Stimulated activated CD4-positive, alpha-beta T cell treated with anti-CD3 and anti-CD28 coated beads, Interleukin-4, amount 100 ng/mL, for 24 hours (primary cell): ENCODE measurements around the gene RANBP9.

Source experiments
- DNase-seq: peaks from one replicate; pipeline ENCODE4 v3.0.0-alpha.2; 2020

The RANBP9 gene

DNA sequence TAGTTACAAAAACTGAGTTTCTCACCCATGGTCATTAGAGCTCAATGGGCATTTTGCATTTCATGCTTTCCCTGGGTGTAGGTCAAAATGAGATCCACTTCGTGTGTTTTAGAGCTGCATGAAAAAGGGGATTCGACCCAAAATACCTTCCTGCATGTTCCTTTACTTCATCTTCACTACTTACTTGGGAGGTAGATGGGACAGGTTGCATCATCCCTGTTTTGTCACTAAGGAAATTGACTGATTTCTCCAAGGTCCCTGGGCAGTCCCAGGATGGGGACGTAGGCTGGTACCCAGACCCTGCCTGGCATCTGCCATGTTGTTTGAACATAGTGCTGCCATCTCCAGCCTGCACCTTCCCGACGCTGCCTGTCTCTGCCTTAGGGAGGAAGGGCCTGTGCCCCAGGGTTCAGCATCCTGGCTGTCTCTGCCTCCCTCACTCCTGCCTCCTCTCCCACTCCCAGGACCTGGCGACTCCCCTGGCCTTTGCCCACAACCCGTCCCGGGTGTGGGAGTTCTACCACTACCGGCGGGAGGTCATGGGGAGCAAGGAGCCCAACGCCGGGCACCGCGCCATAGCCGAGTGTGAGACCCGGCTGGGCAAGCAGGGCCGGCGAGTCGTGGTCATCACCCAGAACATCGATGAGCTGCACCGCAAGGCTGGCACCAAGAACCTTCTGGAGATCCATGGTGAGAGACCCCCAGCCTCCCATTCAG is 120.3 kb downstream of the RANBP9 start:
- no peak for DNase-seq

DNA sequence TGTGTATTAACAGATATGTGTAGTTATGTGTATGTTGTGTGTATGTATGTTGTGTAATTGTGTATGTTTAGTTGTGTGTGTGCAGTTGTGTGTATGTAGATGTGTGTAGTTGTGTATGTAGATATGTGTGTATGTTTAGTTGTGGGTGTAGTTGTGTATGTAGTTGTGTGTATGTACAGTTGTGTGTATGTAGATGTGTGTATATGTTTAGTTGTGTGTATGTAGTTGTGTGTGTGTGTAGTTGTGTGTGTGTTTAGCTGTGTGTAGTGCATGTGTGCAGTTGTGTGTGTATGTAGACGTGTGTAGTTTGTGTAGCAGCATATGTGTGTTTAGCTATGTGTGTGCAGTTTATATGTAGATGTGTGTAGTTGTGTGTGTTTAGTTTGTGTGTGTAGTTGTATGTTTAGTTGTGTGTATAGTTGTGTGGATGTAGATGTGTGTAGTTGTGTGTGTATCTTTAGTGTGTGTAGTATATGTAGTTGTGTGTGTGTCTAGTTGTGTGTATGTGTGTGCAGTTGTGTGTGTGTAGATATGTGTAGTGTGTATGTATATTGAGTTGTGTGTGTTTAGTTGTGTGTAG is 121.0 kb downstream of the RANBP9 start:
- no peak for DNase-seq

DNA sequence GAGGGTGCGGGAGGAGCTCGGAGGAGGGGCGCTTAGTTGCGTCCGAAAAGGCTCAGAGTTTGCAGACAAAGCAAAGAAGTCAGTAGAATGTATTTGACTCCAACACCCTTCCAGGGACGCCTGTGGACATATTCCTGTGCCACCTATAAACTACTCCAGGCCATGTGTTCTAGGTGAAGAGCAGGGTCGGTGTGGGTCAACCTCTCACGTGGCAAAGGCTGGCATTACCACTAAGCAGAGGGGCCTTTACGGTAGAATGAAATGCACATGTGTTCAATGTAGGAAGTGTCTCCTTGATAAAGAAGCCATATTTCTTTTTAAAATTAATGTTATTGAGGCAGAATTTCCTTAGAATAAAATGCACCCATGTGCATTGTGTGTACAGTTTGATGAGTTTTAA is 121.8 kb downstream of the RANBP9 start:
- no peak for DNase-seq

DNA sequence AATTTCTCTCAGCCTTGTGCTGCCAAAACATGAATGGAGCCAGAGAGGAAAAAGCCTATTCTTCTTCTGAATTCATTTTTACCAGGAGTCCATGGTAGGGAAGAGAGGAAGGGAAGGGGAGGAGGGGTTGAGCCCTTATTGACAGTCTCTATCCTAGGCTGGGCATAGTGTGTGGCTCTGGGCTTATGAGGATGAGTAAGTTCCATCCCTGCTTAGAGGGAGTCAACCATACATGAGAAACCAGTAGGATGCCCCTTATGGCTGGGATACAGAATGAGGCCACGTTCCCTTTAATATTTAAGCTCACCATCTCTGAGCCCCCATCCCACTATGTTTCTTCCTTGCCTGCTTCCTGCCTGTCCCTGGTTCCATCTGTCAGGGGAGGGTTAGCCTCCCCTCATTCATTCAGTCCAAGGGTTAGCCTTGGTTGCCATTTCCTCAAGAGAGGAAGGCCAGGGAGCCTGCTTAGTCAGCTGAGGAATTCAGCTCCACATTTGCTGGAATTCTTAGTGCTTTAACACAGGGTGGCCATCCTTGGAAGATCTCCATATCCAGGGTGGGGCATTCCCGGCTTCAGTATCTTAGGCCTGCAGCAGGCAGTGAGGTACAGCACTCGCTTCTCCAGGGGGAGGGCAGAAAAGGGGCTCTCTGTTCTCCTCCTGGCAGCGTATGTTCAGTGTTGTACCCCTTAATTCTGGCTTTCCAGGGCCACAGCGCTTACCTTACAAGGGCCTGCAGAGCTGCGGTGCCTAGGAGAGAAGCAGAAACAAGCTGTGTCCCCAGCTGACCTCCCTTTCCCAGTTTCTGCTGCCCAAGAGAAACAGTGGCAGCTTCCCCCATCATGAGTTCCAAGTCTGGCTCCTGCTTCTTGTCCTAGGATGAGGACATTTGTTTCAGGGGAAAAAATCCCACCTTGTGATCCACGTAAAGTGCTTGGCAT is 124.8 kb downstream of the RANBP9 start:
- no peak for DNase-seq

DNA sequence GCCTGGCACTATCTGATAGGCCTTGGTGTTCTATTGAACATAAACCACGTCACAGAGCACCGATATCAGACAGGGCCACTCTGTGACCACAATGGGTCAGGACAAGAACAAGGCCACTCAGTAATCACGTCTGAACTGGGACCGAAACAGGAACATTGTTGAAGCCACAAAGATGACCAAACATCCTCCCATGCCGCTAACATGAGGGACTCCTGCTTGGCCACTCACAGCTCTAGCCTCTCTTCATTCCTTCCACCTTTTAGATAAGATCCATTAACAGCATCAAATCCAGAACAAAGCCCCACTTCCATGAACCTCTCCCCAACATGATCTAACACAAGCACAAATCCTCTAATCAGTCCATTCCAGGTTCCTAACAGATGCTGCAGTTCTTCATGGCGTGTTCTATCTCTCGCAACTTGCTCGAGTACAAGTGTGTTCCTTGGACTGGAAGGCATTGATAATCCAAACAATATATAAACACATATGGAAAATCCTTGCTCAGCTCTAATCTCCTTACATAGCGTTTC is 129.9 kb downstream of the RANBP9 start:
- no peak for DNase-seq

DNA sequence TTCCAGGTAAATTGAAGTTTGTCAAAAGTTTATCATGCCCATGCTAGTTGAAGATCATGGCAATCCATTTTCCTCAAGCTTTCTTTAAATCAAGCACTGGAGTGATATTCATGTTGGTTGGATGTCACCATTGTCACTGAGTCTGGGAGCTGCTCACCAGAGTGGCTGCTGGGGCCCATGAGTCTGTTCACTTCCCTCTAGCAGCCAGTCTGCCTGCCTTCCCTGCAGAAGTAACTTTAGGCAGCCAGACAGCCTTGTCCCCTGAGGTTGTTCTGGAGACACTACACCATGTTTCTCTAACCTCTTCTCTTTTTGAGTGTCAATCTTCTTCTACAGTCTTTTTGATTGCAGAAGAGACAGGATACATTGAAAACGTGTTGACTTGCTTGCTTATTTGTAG is 131.7 kb downstream of the RANBP9 start:
- no peak for DNase-seq

DNA sequence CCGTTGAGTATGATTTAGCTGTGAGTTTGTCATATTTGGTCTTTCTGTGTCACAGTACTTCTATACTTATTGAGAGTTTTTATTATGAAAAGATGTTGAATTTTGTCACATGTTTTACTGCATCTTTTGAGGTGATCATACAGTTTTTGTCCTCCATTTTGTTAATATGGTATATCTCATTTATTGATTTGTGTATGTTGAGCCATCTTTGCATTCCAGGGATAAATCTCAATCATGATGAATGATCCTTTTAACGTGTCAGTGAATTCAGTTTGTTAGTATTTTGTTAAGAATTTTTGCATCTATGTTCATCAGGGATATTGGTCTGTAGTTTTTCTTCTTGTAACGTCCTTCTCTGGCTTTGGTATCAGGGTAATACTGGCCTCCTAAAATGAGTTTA is 133.7 kb downstream of the RANBP9 start:
- DNase-seq, result no peak

DNA sequence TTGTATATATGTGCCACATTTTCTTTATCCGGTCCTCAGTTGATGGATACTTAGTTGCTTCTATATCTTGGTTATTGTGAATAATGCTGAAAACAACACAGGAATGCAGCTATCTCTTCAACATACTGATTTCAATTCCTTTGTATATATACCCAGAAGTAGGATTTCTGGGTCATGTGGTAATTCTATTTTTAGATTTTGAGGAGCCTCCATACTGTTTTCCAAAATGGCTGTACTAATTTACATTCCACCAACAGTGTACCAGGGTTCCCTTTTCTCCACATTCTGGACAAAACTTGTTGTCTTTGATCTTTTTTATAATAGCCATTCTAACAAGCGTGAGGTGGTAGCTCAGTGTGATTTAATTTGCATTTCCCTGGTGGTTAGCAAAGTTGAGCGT is 135.6 kb downstream of the RANBP9 start:
- no peak for DNase-seq

DNA sequence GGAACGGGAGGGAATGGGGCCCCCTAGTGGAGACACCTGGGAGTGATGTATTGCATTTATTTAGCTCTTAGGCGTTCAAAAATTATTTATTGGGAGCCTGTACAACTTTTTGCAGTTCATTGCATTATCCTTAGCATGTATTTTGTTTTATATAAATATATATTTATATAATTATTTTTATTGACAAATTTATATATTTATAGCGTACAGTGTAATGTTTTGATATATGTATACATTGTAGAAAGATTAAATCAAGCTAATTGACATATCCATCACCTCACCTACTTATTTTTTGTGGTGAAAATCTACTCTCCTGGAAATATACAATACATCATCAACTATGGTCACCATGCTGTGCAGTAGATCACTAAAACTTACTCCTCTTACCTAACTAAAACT is 136.3 kb downstream of the RANBP9 start:
- DNase-seq, result no peak

DNA sequence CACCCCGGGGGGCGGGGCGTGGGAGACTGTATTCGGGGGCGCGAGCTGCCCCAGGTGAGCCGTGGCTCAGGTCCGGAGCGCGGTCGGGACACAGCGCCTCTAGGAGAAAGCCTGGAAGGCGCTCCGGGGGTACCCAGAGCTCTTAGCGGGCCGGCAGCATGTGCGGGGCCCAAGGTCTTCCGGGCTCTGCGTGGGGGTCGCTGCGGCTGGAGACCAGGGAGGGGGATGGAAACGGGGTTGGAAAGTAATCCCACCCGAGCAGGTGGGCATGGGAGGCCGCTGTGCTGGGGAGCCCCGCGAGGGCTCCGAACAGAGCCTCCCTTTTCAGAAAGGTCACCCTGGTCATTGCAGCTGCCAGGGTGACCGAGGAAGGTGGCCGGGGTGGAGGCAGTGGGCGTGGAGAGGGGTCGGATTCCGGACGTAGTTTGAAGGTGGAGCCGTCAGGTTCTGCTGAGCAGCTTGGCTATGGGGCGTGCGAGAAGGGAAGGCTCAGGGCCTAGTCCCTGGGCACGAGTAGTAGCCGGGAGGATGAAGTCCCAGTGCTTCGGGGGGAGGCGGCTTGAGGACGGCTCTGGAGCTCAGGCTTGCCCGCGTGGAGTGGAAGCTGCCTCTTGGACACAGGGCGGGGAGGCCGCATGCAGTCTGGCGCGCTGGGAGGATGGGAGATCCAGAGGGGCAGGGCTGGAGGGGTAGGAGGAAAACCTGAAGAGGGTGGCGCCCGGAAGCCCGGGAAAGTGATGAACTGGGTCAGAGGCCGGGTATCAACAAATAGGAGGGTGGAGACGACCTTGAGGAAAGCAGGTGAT is 136.9 kb downstream of the RANBP9 start, which contains the start of gene SIRT5:
SIRT5 (plus strand) TSS at position 31 of the 806 bp plus-strand sequence. CDS start 9,510 bp downstream, outside the sequence.
- DNase-seq, result peak; percentile 82

DNA sequence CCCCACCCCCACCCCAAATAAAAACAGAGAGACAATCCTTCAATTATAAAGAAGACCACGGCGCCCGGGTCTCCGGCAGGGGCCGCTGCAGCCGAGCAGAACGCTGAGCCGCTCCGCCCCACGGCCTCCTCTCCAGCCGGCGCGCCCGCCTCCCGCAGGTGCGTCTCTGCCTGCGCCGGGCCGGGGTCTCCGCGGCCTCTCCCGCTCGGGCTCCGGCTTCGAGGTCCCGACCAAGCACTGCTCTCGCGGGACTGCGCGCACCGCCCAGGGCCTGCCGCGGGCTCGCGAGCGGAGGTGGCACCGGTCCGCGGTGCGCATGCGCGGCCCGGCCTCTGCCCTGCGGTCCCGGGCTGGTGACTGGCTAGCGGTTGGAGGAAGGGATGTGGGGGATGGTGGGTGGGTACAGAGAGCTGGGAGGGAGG is 137.5 kb downstream of the RANBP9 start:
- DNase-seq, result peak; percentile 92

DNA sequence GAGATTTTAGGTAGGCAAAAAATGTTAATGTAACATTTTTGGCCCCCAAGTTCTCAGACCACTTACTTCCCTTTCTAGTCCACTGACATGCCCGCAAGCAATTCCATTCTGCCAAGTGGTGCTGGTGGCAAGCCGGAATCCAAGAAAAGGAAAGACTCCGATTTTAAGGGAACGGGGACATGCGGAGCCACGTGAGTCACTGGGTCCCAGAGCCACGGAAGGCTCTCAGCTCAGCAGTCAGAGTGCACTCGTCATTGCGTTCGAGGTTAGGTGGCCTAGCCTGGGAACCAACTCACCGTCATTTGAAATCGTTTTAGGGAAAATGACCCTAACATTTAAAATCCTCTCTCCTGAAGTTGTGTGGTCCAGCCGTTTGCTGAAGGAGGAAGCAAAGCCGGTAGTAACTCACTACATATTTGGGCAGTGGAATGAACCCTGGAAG is 137.9 kb downstream of the RANBP9 start:
- peak; percentile 5 for DNase-seq

DNA sequence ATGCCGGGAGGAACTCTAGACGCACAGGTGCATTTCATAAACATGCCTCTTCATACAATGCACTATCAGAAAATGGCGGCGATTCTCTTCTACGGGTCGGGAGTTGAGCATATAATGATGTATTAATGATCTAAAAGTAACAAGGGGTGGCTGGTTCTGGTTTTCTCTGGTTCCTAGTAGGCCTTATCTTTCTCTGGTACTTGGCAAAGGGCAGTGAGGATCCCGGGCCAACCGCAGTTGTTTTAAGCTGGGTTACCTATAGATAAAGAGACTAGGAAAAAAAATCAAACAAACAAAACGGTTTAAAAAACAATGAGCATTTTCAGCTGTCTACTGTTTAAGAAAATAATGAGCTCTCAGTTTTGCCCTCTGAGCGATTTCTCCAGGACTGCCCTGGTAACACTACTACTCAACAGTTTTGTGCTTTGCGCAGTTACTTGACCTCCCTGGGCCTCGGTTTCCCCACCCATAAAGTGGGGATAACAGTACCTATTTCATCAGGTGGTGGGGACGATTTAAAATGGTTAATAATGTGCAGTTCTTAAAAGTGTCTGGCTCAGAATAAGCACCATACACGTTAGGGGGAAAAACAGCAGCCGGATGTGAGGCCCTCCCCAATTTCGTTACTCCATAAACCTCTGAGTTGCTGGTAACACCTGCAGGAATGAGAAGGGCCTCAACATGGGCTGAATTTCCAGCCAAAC is 138.5 kb downstream of the RANBP9 start:
- DNase-seq, result no peak

DNA sequence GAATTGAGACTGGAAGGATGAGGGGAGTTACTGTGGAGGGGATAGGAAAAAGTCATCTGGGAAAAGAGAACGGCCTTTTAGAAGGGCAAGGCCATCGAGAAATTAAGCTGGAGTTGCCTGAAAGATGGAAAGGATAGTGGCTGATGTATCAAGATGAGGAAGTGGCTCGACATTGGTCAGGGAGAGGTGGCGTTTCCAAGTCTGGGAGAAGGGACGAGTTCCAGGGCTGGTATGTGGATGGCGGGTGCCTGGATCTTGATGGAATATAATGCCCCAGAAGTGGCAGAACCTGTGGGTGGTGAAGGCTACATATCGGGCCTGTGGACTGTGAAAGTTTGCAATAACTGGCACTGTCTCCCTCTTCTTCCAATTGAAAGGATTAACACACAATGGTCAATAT is 139.4 kb downstream of the RANBP9 start:
- no peak for DNase-seq
